ENCODE measurements around the gene MAB21L4.

Gene MAB21L4

DNA sequence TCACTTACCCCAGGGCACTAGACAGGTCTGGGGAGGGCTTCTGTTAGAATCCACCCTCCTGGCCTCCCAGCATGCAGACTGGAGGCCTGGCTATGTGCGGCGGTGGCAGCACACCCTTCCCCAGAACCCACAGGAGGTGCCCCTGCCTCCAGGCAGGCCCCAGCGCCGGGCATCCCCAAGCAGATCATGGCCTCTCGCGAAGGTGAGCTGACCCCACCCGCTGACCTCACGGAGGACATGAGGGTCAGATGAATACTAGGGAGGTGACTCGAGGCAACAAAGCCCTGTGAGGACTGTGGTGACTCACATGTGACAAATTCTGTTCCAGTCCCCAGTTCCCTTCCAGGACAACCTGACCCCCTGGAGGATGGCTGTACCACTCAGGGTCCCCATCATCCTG, 1.9 kb downstream of the MAB21L4 start:
- DNase-seq (ENCODE audit: low spot score): no peak

DNA sequence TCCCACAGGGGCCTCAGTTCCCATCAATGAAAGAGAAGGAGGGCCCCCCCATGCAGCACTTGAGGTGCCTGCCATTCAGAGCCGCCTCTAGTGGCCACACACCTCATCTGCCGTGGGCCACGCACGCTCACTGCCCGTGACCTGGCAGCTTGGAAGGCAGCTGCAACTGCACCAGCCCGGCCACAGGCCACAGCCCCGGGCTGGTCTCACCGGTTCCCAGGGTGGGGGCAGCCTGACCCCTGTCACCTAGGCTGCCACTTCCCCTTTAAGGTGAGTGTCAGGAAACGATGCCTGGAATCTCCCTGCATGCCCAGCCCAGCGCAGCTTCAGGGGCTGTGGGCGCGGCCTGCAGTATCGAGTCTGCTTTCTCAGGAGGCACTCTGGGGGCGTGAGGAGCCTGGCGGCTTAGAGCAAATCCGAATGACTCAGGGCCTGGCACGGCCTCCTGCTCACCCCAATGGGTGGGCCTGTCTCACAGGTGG, 2.6 kb downstream of the MAB21L4 start:
- DNase-seq (ENCODE audit: low spot score): no peak

DNA sequence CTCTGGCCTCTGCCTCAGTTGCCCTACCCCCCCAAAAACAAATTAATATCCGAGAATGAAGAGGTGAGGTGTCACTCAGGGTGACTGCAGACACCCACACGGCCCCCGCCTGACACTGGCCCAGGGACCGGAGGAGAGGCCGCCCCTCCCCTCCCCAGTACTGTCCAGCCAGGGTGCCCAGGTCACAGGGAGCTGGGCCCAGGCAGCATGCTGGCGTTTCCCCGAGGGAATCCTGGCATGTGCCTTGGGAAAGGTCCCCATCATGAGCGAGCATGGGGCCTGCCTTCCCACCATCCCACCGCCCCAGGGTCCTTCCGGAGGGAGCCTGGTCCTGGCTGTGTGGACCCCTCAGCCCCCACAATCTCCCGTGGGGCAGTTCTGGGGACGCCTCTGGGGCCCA, 3.0 kb downstream of the MAB21L4 start:
- no peak for DNase-seq (ENCODE audit: low spot score)

DNA sequence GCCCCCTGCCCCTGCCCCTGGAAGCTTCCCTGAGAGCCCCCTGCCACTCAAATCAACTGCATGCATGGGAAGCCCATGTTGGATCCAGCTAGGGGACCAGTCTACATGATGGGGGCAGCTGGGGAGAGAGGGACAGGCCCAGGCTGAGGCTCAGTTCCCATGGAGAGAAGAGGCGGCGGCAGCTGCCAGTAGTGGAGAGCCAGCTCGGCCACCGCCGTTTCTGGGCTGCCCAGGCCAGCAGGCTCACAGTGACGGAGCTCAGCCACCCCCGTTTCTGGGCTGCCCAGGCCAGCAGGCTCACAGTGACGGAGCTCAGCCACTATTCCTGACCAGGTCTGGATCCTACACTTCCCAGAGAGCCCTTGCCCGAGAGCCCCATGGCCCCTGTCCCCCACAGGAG, 3.6 kb downstream of the MAB21L4 start:
- DNase-seq (ENCODE audit: low spot score): no peak

DNA sequence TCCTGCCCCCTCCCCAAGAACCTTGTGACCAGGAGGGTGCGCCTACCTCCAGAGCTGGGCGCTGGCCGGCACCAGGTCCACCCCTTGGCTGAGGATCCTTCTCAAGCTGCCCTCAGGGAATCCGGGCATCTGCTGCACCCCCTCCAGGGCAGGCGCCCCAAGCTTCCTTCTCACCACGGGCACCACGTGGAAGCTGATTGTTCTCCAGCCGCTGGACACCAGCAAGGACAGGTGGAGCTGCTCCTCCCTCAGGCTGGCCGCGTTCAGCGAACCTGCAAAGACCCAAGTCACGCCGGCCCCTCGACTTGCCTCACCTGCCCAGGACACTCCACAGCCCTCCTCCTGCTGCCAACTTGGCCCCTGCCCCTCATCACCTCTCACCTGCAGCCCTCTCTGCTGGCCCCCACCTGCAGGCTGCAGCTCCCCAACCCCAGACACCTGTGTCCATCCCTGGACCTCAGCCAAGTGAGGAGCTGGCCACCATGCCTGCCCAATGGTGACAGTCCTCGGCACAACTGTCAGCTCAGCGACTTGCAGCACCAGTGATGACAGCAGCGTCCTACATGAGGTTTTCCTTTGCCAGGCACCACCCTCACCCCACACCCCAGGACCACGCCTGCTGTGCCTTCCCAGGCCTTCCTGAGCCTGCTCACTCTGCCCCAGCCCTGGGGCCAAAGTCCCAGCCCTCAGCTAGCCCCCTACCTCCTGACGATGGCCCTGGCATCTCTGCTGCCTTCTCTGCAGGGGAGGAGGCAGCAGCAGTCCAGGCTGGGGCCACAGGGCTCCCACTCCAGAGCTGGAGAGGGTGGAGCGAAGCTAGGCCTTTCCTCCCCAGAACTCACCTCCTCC, 4.2 kb downstream of the MAB21L4 start:
- no peak for DNase-seq (ENCODE audit: low spot score)

DNA sequence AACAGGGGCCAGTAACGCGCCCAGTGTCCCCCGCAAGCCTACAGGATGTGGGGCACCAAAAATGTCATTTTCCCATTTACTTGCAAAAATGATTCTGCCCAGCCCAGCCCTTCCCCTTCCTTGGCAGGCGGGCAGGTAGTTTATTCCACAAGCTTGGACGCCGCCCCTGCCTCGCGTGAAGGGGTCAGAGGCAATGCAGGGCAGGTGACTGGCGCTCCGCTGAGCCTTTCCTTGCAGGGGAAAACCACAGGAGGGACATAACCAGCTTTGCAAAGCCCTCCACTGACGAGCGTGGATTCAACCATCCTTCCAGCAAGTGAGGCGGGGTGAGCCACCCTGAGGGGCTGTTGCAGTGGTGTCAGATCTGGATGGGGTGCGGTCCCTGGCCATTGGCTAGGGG, 5.3 kb downstream of the MAB21L4 start:
- no peak for DNase-seq (ENCODE audit: low spot score)

DNA sequence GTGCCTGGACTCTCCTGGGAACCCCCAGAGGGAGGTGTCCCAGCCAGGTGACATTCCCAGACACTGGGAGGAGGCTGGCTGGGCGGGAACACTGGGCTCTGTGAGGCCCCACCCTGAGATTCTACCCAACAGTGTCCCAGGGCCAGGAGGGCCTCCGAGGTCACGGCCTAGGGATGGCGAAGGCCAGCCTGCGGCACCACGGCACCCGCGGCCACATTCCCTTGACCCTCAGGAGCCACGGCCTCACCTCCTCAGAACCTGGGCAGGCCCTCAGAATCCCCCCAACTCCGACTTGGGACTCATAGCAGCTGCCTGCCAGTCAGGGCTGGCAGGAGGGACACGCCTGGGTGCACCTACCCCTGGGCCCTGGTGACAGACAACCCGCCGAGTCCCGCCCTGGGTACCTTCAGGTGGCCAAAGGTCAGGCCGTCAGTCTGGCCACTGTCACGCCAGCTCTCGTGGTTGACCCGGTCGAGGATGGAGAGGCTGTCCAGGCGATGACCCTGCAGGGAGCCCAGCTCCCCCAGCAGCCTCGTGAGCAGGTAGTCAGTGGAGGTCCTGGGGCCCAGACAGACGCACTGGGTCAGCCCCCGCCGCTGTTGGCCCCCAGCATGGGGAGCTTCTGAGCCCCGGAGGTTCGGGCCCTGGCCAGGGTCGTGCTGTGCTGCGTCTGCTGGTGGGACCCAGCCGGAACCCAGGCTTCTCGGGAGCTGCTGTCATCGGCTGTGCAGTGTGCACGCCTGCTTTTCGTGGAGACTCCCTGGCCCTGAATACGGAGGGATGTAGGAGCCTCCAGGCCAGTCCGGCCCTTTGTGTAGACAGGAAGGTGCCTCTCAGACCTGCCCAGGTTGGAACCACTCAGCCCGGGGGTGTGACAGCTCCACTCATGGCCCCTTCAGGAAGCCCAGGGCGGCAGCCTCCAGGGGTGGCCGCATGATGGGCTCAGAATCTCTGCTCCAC, 6.1 kb downstream of the MAB21L4 start:
- DNase-seq (ENCODE audit: low spot score): no peak

DNA sequence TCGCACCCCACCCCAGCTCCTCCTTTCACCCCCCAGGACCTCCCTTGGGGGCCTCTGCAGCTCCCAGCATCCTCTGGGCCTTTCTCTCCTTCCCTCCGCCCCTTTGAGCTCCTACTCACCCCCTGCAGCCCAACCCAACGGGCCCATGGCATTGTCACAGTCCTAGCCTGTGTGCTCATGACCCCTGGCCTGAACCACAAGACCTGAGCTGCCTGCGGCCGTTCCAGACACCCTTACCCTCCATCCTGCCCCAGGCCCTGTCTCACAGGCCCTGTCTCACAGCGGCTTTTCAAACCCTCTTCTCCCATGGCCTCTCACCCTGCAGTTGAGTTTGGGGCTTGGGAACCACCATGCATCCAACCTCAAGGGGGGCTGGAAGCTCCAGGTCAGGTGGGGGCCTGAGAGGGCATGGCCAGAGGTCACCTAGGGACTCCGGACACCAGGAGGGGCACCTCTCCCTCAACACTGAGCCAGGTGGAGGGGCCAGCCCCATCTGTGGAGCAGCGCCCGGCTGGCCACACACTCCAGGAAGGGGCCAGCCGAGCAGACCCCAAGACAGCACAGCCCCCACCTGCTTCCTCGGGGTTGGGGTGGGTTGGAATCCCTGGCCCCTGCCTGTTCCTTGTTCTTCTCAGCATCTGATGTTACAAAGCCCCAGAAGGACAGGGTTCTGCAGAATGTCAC, 6.9 kb downstream of the MAB21L4 start:
- no peak for DNase-seq (ENCODE audit: low spot score)

DNA sequence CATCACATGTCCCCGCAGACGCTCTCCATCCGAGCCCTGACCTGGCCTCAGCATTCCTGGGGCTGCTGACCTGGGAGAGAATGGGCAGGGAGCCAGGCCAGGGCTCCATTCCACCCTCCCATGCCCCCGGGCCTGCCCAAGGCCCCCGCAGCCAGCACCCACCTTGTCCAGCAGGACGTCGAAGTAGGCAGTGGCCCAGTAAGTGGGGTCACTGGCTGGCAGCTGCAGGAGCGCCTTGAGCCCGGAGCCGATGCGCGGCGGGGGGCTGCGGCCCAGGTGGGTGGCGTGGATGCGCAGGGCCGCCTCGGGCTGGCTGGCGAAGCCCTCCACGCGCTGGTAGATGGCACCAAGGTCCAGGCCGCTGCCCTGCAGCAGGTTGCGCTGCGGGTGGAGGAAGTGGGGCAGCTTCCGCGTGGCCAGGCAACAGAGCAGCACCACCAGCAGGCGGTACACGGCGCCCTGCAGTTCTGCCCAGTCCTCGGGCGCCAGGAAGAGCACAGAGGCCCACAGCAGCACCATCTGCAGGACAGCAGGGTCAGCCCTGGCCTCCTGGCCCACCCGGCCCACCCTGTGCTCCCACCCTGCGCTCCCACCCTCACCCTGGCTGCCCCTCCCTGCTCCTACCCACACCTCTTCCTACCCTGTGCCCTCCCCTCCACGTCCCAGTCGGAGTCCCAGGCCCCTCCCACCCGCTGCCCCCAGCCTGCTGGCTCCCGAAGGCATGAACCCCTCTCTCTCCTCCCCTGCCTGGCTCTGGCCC, 7.6 kb downstream of the MAB21L4 start:
- DNase-seq (ENCODE audit: low spot score): no peak

DNA sequence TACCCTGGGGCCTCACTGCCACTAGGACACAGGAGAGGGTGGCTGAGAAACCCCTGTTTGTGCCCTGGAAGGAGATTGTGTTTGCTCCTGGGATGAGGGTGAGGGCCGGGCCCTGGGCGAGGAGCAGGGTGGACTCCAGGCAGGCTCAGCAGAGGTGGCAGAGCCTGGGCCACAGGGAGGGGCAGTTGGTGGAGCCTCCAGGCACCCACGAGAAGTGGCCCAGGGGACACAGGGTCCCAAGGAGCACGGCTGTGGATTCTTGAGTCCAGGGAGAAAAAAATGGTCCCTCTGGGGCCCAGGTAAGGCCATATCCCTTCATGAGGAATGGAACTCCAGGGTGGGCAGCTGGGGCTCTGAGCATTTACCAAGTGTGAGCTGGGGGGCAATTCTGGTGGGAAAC, 8.3 kb downstream of the MAB21L4 start:
- no peak for DNase-seq (ENCODE audit: low spot score)

DNA sequence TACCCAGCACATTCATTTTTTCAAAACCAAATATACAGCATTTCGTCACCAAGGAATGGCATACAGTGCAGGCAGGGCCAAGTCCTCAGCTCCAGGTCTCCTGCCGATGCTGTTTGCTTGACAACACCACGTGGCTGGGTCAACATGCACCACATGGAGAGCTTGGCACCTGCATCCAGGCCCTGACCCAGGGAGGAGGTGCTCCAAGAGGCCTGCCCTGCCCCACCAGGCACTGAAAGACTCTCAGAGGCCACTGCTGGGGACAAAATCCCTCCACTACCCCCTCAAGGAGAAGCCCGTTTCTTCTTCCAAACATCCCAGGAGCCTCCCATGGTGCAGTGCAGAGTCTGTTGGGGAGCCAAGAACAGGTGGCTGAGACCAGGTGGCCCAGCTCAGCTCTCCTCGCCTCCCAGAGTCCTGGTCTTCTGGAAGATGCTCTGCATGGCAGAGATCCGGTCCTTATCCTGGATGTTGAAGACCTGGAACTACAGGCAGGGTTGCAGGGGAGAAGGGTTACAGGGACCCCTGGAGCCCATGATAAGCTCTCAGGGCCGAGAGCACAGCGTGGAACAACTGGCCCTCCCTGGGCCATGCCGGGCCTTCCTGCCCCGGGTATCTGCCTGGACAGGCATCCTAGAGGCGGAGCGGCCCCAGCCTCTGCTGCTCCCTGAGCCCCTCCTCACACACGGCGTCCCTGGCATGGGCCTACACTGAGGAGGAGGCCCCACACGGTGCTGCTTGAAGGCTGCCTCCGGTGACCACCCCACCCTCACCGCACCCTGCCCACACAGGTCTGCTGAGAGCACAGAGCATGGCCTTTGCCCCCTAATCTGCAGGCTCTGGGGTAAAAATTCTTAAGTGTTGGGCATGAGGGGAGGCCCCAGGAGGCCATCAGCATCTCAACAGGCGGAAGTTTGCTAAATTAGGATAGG, 9.0 kb downstream of the MAB21L4 start:
- no peak for DNase-seq (ENCODE audit: low spot score)

DNA sequence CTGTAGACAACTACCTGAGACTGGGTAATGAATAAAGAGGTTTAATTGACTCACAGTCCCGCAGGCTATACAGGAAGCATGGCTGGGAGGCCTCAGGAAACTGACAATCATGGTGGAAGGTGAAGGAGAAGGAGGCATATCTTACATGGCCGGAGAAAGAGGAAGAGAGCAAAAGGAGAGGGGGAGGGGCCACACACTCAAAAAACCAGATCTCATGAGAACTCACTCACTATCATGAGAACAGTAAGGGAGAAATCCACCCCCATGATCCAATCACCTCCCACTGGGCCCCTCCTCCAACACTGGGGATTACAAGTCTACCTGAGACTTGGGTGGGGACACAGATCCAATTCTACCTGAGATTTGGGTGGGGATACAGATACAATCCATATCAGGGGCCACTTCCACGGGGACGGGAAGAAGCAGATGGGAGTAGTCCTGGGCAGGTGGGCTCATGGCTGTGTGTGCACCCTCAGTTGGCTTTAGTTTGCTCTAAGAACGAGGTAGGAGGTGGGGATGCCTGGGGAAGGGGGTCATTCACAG, 9.9 kb downstream of the MAB21L4 start:
- no peak for DNase-seq (ENCODE audit: low spot score)

DNA sequence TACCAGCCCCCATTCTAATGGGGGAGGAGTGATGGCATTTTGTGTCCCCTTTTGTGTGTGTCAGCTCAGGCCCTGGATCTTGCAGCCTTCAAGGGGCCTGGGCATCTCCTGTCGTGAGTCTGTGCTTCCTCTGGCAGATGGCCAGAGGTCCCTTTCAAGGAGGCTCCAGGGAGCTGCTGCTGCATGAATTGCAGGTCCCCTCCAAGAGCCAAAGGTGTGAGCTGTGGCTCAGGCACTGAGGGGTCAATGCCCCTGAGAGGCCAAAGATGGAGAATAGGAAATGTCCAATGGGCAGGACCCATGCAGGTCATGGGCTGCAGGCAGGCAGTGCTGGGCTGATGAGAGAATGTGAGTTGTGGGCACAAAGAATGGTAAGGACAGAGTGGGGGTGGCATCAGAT, 10.4 kb downstream of the MAB21L4 start:
- no peak for DNase-seq (ENCODE audit: low spot score)

DNA sequence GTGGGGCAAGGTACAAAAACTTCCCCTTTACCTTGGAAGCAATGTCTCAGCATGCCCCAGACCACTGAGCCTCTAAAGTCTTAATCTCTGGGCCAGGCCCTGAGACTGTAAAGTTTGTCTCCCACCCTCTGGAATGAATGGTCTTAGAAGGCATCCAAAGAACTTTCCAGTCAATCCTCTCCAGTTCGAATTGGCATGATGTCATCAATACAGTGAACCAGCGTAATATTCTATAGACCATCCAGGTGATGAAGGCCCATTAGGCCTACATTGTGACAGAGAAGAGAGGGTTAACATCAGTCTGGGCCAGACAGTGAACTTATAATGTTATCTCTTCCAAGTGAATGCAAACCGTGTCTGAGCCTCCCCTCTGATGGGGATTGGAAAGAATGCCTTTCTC, 11.2 kb downstream of the MAB21L4 start:
- no peak for DNase-seq (ENCODE audit: low spot score)

DNA sequence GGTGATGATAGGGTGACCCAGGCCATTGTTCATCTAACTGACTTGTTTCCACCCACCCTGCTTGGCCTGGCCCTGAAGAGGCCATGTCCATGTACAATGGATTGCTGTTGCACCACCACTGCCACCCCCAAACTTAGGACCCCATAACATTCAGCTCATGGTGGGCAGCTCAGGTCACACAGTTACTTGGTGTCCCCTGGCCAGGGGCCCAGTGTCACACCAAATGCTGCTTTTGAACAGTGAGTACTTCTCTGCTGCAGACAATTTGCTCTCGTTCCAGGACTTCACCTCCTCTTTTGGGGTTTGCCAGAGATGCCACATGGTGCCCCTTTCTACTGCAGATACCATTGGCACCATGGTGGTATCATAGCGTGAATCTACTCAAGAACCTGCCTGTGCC, 11.7 kb downstream of the MAB21L4 start:
- no peak for DNase-seq (ENCODE audit: low spot score)

DNA sequence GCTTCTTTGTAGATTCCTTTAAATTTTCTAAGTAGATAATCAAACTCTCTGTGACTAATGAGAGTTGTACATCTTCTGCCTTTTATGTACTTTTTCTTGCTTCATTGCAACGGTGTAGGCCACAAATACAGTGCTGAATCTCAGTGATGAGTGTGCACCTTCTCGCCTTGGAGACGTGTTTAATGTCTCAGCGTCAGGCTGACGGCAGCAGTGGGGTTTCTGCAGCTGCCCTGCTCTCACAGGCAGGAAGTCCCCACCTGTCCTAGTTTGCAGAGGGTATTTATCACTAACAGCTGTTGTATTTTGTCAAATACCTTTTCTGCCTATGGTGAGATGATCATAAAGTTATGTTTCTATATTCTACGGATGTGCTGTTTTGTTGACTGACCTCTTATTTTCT, 14.0 kb downstream of the MAB21L4 start:
- no peak for DNase-seq (ENCODE audit: low spot score)

DNA sequence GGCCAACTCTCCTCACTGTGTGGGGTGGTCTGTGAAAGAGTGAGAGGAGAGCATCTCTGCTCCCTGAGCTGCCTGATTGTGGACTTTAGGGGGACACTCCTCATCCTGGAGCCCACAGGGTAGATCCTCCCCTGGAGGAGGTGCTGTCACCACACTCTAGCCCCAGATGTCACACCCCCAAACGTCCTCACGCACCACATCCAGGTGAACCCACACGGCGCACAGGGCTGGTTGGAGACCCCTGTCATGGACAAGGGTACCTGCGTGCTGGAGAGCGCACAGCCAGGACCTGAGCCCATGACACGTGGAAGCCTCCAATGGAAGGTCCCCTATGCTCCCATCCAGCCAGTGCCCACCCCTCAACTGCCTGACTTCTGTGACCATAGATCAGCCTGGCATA, 16.9 kb downstream of the MAB21L4 start:
- no peak for DNase-seq (ENCODE audit: low spot score)

DNA sequence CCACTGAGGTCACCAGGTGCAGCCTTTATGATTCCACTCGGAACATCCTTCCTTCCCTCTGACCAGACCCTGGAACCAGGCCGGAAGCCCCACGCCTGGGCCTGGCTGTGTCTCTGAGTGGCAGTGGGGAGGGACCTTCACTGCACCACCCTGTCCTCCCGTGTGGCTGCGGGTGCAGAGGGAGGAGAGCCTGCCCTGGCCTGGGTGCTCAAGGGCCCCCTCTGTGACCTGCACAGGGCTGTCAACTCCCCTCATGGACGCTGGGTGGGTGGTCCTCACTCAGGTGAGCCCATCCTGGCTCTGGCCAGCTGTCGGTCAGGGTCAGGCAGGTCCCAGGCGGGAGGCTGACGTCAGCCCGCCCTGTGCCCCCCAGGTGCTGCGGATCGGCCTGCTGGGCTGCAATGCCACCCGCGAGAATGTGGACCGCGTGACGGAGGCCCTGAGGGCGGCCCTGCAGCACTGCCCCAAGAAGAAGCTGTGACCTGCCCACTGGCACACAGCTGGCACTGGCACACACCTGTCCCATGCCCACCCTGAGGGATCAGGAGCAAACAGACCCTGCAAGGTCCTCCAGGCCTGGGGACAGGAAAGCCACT, 17.5 kb downstream of the MAB21L4 start:
- no peak for DNase-seq (ENCODE audit: low spot score)

DNA sequence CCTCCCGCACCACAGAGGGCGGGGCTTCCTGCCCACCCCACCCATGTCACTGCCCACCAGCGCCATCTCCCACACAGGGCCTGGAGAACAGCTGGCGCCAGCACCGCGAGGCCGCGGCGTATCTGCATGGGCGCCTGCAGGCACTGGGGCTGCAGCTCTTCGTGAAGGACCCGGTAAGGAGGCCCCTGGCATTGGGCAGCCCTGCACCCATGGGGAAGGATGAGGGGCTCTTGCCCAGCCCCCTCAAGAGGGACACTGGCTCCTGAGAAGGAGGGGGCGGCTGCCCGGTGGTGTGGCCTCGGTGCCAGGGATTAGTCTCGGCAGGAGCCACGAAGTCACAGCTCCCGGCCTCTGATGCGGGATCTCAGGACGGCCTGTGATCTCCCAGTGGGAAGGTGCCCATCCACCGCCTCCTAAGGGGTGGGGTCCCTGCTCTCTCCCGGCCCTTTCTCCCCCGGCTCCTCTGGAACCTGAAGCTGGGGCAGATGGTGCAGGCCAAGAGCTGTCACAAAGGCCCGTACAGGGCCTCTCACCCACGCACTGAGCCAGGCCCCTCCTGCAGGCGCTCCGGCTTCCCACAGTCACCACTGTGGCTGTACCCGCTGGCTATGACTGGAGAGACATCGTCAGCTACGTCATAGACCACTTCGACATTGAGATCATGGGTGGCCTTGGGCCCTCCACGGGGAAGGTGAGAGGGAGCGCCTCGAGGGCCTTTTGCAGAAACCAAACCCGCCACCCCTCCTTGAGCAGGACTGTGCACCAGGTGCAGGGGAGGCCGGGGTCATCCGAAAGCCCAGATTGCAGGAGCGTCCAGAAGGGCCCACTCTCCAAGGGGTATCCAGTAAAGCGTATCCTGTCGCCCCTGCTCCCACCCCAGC, 18.3 kb downstream of the MAB21L4 start:
- no peak for DNase-seq (ENCODE audit: low spot score)

Data from pons (tissue), 1 donor.